ENCODE data around the gene PLCG2.

DNA sequence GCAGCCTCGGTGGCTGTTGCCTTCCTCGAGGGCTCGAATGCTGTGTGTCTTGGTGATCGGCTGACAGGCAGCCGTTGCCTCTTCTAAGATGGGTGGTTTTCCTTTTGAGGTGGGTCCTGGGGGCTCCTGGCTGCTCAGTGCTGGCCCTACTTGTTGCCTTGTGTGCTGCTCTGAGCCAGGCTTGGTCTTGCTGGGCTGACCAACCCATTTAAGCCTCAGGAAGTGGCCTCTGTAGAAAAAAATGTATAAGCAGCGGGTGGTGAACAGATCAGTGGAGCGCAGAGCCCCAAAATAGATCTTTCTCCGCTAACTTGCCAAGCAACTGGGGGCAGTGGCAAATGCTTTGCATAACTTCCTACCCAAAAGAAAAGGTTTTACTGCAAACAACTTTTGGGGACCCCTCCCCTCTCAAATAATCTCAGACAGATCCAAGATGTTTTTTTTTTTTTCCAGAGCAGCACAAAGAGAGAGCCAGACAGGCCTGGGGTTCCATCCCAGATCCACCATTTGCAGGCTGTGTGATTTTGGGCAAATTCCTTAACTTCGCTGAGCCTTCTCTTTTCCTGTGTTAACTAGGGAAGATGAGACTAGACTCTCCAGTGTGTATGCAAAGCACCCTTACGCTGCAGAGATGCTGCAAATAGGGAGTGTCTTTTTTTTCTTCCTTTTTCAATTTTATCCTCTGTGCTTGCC lies 42.5 kb downstream of the PLCG2 start:
- TF ChIP-seq CTCF (IDR thresholded peaks at IDR 0.05; ENCODE audit: insufficient read depth, low read length) (no peak), POLR2AphosphoS5 (IDR thresholded peaks at IDR 0.05; ENCODE audit: low read depth) (no peak), GABPA (IDR thresholded peaks at IDR 0.05; ENCODE audit: low read depth) (no peak)
